DND-41 (cell line): ENCODE data around the gene DNAH7.

Source experiments
- ATAC-seq: fragments of 200-7000 bp; cut with Tn5 transposase; 3 replicates; pipeline ENCODE4 v1.9.1; 2021; ENCODE audit warnings: low read depth; ENCODE audit not compliant: insufficient read depth
- DNase-seq: peaks from one replicate; pipeline ENCODE4 v3.0.0-alpha.2; 2020
- H2AFZ ChIP-seq: 2 replicates; pipeline ENCODE4 v1.6.0; 2012; ENCODE audit warnings: low read depth, low read length
- H3K27ac ChIP-seq: 2 replicates; pipeline ENCODE4 v1.5.1; 2012; ENCODE audit warnings: low read length, inconsistent platforms
- H3K27me3 ChIP-seq: fragments of 200-600 bp; sonication (generic); 2 replicates; pipeline ENCODE4 v1.6.0; 2012; ENCODE audit warnings: low read length, mild to moderate bottlenecking, inconsistent platforms; ENCODE audit not compliant: insufficient read depth, poor library complexity
- H3K36me3 ChIP-seq: 2 replicates; pipeline ENCODE4 v1.5.1; 2012; ENCODE audit warnings: low read length, inconsistent platforms; ENCODE audit not compliant: insufficient read depth
- H3K4me1 ChIP-seq: 2 replicates; pipeline ENCODE4 v1.5.1; 2012; ENCODE audit warnings: mild to moderate bottlenecking, low read length; ENCODE audit not compliant: insufficient read depth
- H3K4me2 ChIP-seq: 2 replicates; pipeline ENCODE4 v1.6.0; 2012; ENCODE audit warnings: mild to moderate bottlenecking, moderate library complexity, low read length, inconsistent platforms; ENCODE audit not compliant: insufficient read depth
- H3K4me3 ChIP-seq, 2 experiments: fragments of 200-600 bp in 1 of 2; shearing (Covaris generic) in 1 of 2; 2 replicates each; pipeline ENCODE4 v1.5.1; 2012 to 2016; ENCODE audit warnings: inconsistent platforms in 2 of 2, low read length in 2 of 2, mild to moderate bottlenecking in 2 of 2, low read depth in 1 of 2, moderate library complexity in 1 of 2
- H3K79me2 ChIP-seq: 2 replicates; pipeline ENCODE4 v1.6.0; 2012; ENCODE audit warnings: low read length, inconsistent platforms; ENCODE audit not compliant: insufficient read depth
- H3K9ac ChIP-seq: 2 replicates; pipeline ENCODE4 v1.6.0; 2012; ENCODE audit warnings: low read depth, mild to moderate bottlenecking, inconsistent platforms, low read length, moderate library complexity
- H3K9me3 ChIP-seq: 2 replicates; pipeline ENCODE4 v1.5.1; 2012; ENCODE audit warnings: low read length, moderate library complexity, mild to moderate bottlenecking, inconsistent platforms; ENCODE audit not compliant: insufficient read depth, severe bottlenecking
- H4K20me1 ChIP-seq: 2 replicates; pipeline ENCODE4 v1.6.0; 2012; ENCODE audit warnings: low read length; ENCODE audit not compliant: insufficient read depth
- CTCF ChIP-seq: IDR thresholded peaks from 2 replicates; pipeline ENCODE4 v1.5.1; 2012; ENCODE audit warnings: borderline replicate concordance, low read length, moderate library complexity, mild to moderate bottlenecking; ENCODE audit not compliant: poor library complexity, severe bottlenecking; ENCODE audit errors: extremely low read depth
- EZH2 ChIP-seq: IDR thresholded peaks from 3 replicates; pipeline ENCODE4 v1.6.1; 2012; ENCODE audit warnings: borderline replicate concordance, low read depth, mild to moderate bottlenecking, moderate library complexity, low read length, inconsistent platforms; ENCODE audit not compliant: severe bottlenecking

DNAH7 gene

GRCh38 chr2:195959341-195959740, 109.3 kb downstream of the DNAH7 start:
- TF ChIP-seq CTCF = no peak
- TF ChIP-seq EZH2 = no peak
- Histone ChIP-seq H2AFZ (no peak overlapping the region), H3K4me2 (no peak overlapping the region), H3K79me2 (no peaks in the 10 kb centered on the region), H3K4me3 (no peak overlapping the region), H3K4me1 (no peaks in the 10 kb centered on the region), H3K27ac (no peak overlapping the region), H3K36me3 (no peaks in the 10 kb centered on the region), H3K9me3 (no peaks in the 10 kb centered on the region), H3K9ac (no peak overlapping the region), H3K27me3 (no peaks in the 10 kb centered on the region), H4K20me1 (no peaks in the 10 kb centered on the region)
- ATAC-seq (no peak), DNase-seq (no peak)

DNA sequence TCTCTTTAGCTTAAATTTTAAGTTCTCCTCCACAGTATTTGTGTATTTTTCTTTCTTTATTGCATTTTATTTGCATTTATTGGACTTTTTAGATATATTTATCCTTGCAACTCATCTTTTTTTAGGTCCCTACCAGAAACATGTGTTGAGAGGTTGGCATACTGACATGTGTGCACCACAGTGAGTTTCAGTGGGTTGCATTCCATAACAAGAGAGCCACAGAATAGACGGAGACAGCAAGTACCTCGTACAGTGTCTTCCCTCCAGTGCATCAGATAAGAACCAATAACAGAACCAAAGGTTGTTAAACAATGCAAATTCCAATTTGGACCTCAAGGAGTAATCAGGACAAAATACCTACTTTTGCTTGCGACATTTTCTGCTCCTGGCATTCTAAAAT, 111.9 kb downstream of the DNAH7 start:
- Histone ChIP-seq H3K4me2 (no peak overlapping the region), H3K79me2 (no peaks in the 10 kb centered on the region), H3K9ac (no peak overlapping the region), H4K20me1 (no peaks in the 10 kb centered on the region), H3K9me3 (peaks cover 4% of the 10 kb centered on the region), H3K4me1 (no peaks in the 10 kb centered on the region), H3K27ac (no peak overlapping the region), H3K36me3 (no peaks in the 10 kb centered on the region), H3K27me3 (no peaks in the 10 kb centered on the region), H3K4me3 (no peak overlapping the region), H2AFZ (no peak overlapping the region)
- TF ChIP-seq CTCF = no peak
- no peak for TF ChIP-seq EZH2
- DNase-seq = no peak
- ATAC-seq = no peak

- DNase-seq = no peak
- no peak for ATAC-seq
Measured at GRCh38 chr2:195945056-195945455, 123.6 kb downstream of the DNAH7 start.

More at GRCh38 chr2:195945056-195945455, 123.6 kb downstream of the DNAH7 start:
- H3K4me2 ChIP-seq = no peak overlapping the region
- H4K20me1 ChIP-seq = no peaks in the 10 kb centered on the region
- H2AFZ ChIP-seq = no peak overlapping the region
- H3K79me2 ChIP-seq = no peaks in the 10 kb centered on the region
- H3K9me3 ChIP-seq = peaks cover 7% of the 10 kb centered on the region
- no peaks in the 10 kb centered on the region for H3K36me3 ChIP-seq
- H3K4me1 ChIP-seq = no peaks in the 10 kb centered on the region
- H3K27ac ChIP-seq = no peak overlapping the region
- no peak overlapping the region for H3K4me3 ChIP-seq
- TF ChIP-seq CTCF (no peak), EZH2 (no peak)
- H3K27me3 ChIP-seq = no peaks in the 10 kb centered on the region
- no peak overlapping the region for H3K9ac ChIP-seq
